ENCODE data around the gene SLC1A4. TPM values are rescaled to one million over a fixed set of nuclear protein-coding genes. Genes with fewer than 3 reads are reported as not detected.

Gene SLC1A4
- total RNA-seq, 1 donor from 2014 or later = 45.9 TPM

GRCh38 chr2:64947885-64948284 is 41.3 kb upstream of the SLC1A4 start:
- no peak overlapping the region for H3K9ac ChIP-seq (ENCODE audit: low read length)
- H3K4me2 ChIP-seq (ENCODE audit: low read length) = no peak overlapping the region
- H3K9me3 ChIP-seq (ENCODE audit: insufficient read depth, low read depth, low read length) = no peaks in the 10 kb centered on the region
- peaks cover 7% of the 10 kb centered on the region for H3K27me3 Mint-ChIP-seq (ENCODE audit: low read depth, unreplicated experiment)
- no peak overlapping the region for H3K4me3 ChIP-seq (ENCODE audit: insufficient read depth, low read depth, low read length)
- no peaks in the 10 kb centered on the region for H3K36me3 ChIP-seq (ENCODE audit: insufficient read depth, low read length)
- H3K27ac ChIP-seq (ENCODE audit: low read depth, low read length) = no peak overlapping the region
- FAIRE-seq (no peak), DNase-seq (ENCODE audit: low read depth) (no peak)
- H3K79me2 ChIP-seq (ENCODE audit: insufficient read depth, low read length) = no peaks in the 10 kb centered on the region
- H3K9me3 Mint-ChIP-seq (ENCODE audit: unreplicated experiment) = no peaks in the 10 kb centered on the region
- peaks cover 8% of the 10 kb centered on the region for H3K4me1 Mint-ChIP-seq (ENCODE audit: low read depth, unreplicated experiment)
- H2AFZ ChIP-seq (ENCODE audit: low read depth, low read length) = no peak overlapping the region
- H3K27me3 ChIP-seq (ENCODE audit: insufficient read depth, low read length) = no peaks in the 10 kb centered on the region
- peaks cover 15% of the 10 kb centered on the region for H3K4me1 ChIP-seq (ENCODE audit: insufficient read depth, low read length)
- H3K27ac Mint-ChIP-seq (ENCODE audit: unreplicated experiment) = no peak overlapping the region
- H4K20me1 ChIP-seq (ENCODE audit: insufficient read depth, low read length) = no peaks in the 10 kb centered on the region
- H3K36me3 Mint-ChIP-seq (ENCODE audit: low read depth, unreplicated experiment) = no peaks in the 10 kb centered on the region
- H3K4me3 Mint-ChIP-seq (ENCODE audit: unreplicated experiment) = no peak overlapping the region
- no peak for TF ChIP-seq EZH2 (IDR thresholded peaks at IDR 0.05; ENCODE audit: insufficient read depth, low read length)
- TF ChIP-seq, protein P1, sequence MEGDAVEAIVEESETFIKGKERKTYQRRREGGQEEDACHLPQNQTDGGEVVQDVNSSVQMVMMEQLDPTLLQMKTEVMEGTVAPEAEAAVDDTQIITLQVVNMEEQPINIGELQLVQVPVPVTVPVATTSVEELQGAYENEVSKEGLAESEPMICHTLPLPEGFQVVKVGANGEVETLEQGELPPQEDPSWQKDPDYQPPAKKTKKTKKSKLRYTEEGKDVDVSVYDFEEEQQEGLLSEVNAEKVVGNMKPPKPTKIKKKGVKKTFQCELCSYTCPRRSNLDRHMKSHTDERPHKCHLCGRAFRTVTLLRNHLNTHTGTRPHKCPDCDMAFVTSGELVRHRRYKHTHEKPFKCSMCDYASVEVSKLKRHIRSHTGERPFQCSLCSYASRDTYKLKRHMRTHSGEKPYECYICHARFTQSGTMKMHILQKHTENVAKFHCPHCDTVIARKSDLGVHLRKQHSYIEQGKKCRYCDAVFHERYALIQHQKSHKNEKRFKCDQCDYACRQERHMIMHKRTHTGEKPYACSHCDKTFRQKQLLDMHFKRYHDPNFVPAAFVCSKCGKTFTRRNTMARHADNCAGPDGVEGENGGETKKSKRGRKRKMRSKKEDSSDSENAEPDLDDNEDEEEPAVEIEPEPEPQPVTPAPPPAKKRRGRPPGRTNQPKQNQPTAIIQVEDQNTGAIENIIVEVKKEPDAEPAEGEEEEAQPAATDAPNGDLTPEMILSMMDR (IDR thresholded peaks at IDR 0.05; ENCODE audit: insufficient read depth, low read depth, low read length) = no peak

DNA sequence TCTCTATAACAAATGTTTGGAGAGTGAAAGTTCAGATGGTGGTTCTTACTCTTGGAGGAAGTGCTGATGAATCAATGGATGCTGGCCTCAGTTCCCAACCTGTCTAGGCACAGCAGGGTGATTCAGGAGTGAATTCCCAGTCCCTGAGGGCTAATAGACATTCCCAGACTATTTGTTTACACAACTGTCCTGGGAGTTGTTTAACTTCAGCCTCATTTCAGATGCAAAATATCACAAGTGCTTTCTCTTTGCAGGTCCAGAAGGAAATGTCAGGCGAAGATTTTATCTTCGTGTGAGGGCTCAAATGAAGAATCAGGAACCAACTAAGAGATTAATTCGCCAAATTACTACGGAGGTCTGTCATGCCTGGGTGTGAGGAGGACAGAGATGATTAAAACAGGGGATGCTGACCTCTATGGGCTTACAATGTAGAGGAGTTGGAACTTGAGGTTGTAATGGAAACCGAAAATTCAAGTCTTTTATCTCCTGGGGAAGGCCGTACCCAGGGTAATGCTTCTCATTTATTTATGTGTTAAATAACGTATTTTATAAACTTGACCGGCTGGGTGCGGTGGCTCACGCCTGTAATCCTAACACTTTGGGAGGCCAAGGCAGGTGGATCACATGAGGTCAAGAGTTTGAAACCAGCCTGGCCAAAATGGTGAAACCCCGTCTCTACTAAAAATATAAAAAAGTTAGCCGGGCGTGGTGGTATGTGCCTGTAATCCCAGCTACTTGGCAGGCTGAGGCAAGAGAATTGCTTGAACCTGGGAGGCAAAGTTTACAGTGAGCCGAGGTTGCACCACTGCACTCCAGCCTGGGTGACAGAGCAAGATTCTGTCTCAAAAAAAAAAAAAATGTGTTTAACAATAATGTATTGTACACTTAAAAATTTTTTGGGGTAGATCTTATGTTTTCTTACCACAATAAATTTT is 38.7 kb upstream of the SLC1A4 start:
- Histone ChIP-seq H3K27ac (ENCODE audit: low read depth, low read length) (no peak overlapping the region), H2AFZ (ENCODE audit: low read depth, low read length) (no peak overlapping the region), H3K36me3 (ENCODE audit: insufficient read depth, low read length) (no peaks in the 10 kb centered on the region), H3K4me3 (ENCODE audit: insufficient read depth, low read depth, low read length) (no peak overlapping the region), H3K79me2 (ENCODE audit: insufficient read depth, low read length) (no peaks in the 10 kb centered on the region), H3K9ac (ENCODE audit: low read length) (no peak overlapping the region), H3K4me1 (ENCODE audit: insufficient read depth, low read length) (peaks cover 15% of the 10 kb centered on the region), H4K20me1 (ENCODE audit: insufficient read depth, low read length) (no peaks in the 10 kb centered on the region), H3K4me2 (ENCODE audit: low read length) (no peak overlapping the region), H3K27me3 (ENCODE audit: insufficient read depth, low read length) (no peaks in the 10 kb centered on the region), H3K9me3 (ENCODE audit: insufficient read depth, low read depth, low read length) (no peaks in the 10 kb centered on the region)
- FAIRE-seq = no peak
- H3K27me3 Mint-ChIP-seq (ENCODE audit: low read depth, unreplicated experiment) = no peaks in the 10 kb centered on the region
- DNase-seq (ENCODE audit: low read depth) = peak; percentile 25
- peaks cover 2% of the 10 kb centered on the region for H3K9me3 Mint-ChIP-seq (ENCODE audit: unreplicated experiment)
- H3K4me3 Mint-ChIP-seq (ENCODE audit: unreplicated experiment) = no peak overlapping the region
- TF ChIP-seq, protein P1 (IDR thresholded peaks at IDR 0.05; ENCODE audit: insufficient read depth, low read depth, low read length) = no peak
- TF ChIP-seq EZH2 (IDR thresholded peaks at IDR 0.05; ENCODE audit: insufficient read depth, low read length) = no peak
- peaks cover 8% of the 10 kb centered on the region for H3K4me1 Mint-ChIP-seq (ENCODE audit: low read depth, unreplicated experiment)
- no peak overlapping the region for H3K27ac Mint-ChIP-seq (ENCODE audit: unreplicated experiment)
- H3K36me3 Mint-ChIP-seq (ENCODE audit: low read depth, unreplicated experiment) = no peaks in the 10 kb centered on the region
